Thyroid gland (tissue), 4 donors: Measurements from ENCODE around the gene RAB3IP. TPM values are rescaled to one million over a fixed set of nuclear protein-coding genes. Genes with fewer than 3 reads are reported as not detected.

Experiments used
- DNase-seq, 2 donors: peaks; one replicate each; pipeline ENCODE4 v3.0.0-alpha.2; 2019
- H3K27ac ChIP-seq, 3 donors: fragments of 200-600 bp; sonication (generic); 1 replicate in 2 of 3; 2 replicates in 1 of 3; pipeline ENCODE4 v1.5.1; 2016 to 2019; ENCODE audit warnings: mild to moderate bottlenecking in 1 of 3, moderate library complexity in 1 of 3
- H3K27me3 ChIP-seq: fragments of 200-600 bp; sonication (generic); one replicate; pipeline ENCODE4 v1.5.1; 2019
- H3K36me3 ChIP-seq, 2 donors: fragments of 200-600 bp; sonication (generic); one replicate each; pipeline ENCODE4 v1.5.1; 2016 to 2019
- H3K4me1 ChIP-seq, 2 donors: fragments of 200-600 bp; sonication (generic); one replicate each; pipeline ENCODE4 v1.5.1; 2017 to 2019
- H3K4me3 ChIP-seq, 3 donors: fragments of 200-600 bp; sonication (generic); replicated peaks in 1 of 3; 1 replicate in 2 of 3; 2 replicates in 1 of 3; pipeline ENCODE4 v1.5.1; 2016; ENCODE audit warnings: mild to moderate bottlenecking in 1 of 3
- H3K9me3 ChIP-seq: fragments of 200-600 bp; sonication (generic); one replicate; pipeline ENCODE4 v1.5.1; 2017
- CTCF ChIP-seq, 6 experiments: fragments of 200-600 bp in 3 of 6; fragments of 450-650 bp in 3 of 6; sonication (generic) in 3 of 6; IDR thresholded peaks; one replicate each; pipeline ENCODE4 v1.5.1; 2016 to 2019; ENCODE audit warnings: antibody characterized with exemption in 6 of 6, mild to moderate bottlenecking in 2 of 6, inconsistent platforms in 1 of 6, moderate library complexity in 1 of 6
- POLR2A ChIP-seq, 2 donors: fragments of 450-650 bp; IDR thresholded peaks; one replicate each; pipeline ENCODE4 v1.6.1; 2017; ENCODE audit warnings: antibody characterized with exemption in 2 of 2, mild to moderate bottlenecking in 2 of 2, moderate library complexity in 1 of 2
- WGBS, 2 donors: methylation state at CpG; one replicate each; pipeline ENCODE4 v1.1.5; 2017; 5-methylcytosine and 5-hydroxymethylcytosine counted together
- intact Hi-C: fragments of 100-400 bp; cut with DNase I; formaldehyde crosslinking; loops from one replicate; pipeline ENCODE4 v1.15.1; 2023
- total RNA-seq, 4 donors: library from RNA; depleted of rRNA; stranded (reverse); fragments of >200 nt; gene quantifications; one replicate each; pipeline ENCODE4 v1.2.3, GENCODE V29; 2016

The RAB3IP gene
- total RNA-seq, 4 donors from 2014 or later: 25.2 to 74.7 (median 34.7) TPM

- H3K27me3 ChIP-seq: no peaks in the 10 kb centered on the region
- H3K9me3 ChIP-seq: no peaks in the 10 kb centered on the region
- no peak for DNase-seq
These were observed 39.7 kb upstream of the RAB3IP start, which contains the start of gene BEST3 for GRCh38 chr12:69698769-69699540. BEST3 (minus strand) TSS chr12:69699303; CDS start chr12:69697798, 1,505 bp downstream.

DNA sequence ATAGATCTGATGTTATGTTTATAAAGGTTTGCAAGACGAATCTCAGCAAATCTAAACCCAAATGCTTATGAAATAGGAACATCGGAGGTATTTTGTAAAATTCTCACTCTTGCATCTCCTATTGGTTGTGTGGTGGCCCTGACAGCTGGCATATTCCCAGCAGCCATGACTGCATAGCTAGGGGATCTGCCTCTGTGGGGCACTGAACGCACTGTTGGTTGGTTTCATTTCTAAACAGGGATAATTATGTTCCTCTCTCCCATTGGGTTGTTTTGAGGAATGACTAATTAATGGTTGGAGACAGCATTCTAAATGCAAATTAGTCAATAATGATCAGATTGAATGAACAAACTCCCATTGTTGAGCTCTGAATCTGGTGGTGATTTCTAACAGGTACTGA lies 36.8 kb upstream of the RAB3IP start:
- no peak overlapping the region for H3K27ac ChIP-seq
- no peak overlapping the region for H3K4me3 ChIP-seq
- H3K36me3 ChIP-seq: no peaks in the 10 kb centered on the region
- intact Hi-C loops: no loop called here
- DNase-seq: no peak
- no peaks in the 10 kb centered on the region for H3K27me3 ChIP-seq
- 86 to 88% methylated on average over 3 of the region's 3 CpGs for WGBS, 2 donors
- no peaks in the 10 kb centered on the region for H3K4me1 ChIP-seq
- no peaks in the 10 kb centered on the region for H3K9me3 ChIP-seq
- TF ChIP-seq POLR2A (IDR thresholded peaks at IDR 0.05): no peak
- no peak for TF ChIP-seq CTCF (IDR thresholded peaks at IDR 0.05)

More at GRCh38 chr12:69698769-69699540, 39.7 kb upstream of the RAB3IP start, which contains the start of gene BEST3:
- intact Hi-C loops: no loop called here
- H3K27ac ChIP-seq: no peak within 1 kb of the TSS
- TF ChIP-seq POLR2A (IDR thresholded peaks at IDR 0.05) (no peak), CTCF (IDR thresholded peaks at IDR 0.05) (no peak)
- H3K4me3 ChIP-seq: no peak within 1 kb of the TSS
- no peaks in the 10 kb centered on the region for H3K36me3 ChIP-seq
- 88 to 90% methylated on average over 12 of the region's 12 CpGs for WGBS, 2 donors
- no peaks in the 10 kb centered on the region for H3K4me1 ChIP-seq

DNA sequence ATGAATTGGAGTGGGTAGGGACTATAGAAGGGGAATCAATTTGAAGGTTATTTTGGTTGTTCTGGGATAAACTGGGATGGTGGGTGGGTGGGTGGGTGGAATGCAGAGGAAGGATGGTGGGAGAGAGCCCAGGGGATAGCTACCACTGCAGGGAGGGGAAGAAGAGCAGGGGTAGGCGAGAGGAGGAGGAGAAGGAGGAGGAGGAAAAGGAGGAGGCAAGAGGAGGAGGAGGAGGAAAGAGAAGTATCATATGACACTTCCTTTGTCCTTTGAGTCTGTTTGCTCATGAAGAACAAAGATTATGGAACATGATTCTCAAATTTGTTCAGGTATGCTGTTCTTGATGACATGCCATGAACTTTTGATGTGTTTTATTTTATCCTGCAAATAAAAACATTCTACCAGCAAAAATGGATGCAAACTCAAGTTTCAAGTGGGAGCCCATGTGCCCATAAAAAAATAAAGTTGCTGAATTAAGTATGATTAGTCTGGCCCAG lies 35.5 kb upstream of the RAB3IP start:
- no peak for DNase-seq
- Histone ChIP-seq H3K9me3 (no peaks in the 10 kb centered on the region), H3K27me3 (no peaks in the 10 kb centered on the region), H3K4me3 (no peak overlapping the region), H3K36me3 (no peaks in the 10 kb centered on the region), H3K27ac (no peak overlapping the region), H3K4me1 (no peaks in the 10 kb centered on the region)
- 47 to 62% methylated on average over 1 of the region's 1 CpG for WGBS, 2 donors
- no peak for TF ChIP-seq POLR2A (IDR thresholded peaks at IDR 0.05)
- no peak for TF ChIP-seq CTCF (IDR thresholded peaks at IDR 0.05)
- intact Hi-C loops: no loop called here

DNA sequence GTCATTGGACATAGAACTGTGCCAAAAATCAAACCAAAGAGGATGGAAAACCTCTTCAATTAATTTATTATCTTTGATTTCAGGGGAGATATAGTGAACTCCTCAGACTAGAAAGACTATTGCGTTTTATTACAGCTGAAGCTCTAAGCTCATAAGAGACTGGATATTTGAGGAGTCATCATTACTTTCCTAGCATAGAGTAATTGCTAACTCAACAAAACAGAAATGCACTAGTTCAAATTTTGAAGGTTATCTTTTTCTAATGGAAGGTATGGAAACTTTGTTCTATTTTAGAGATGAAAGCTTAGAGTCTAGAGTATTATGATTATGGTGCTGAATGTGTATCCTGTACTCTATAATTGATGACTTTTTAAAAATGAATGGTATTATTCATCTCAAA lies 34.3 kb upstream of the RAB3IP start:
- intact Hi-C loops: no loop called here
- WGBS, 2 donors: 0% methylated on average over 1 of the region's 1 CpG

More for the DNA sequence above, 34.3 kb upstream of the RAB3IP start:
- no peak overlapping the region for H3K4me3 ChIP-seq
- no peaks in the 10 kb centered on the region for H3K9me3 ChIP-seq
- no peaks in the 10 kb centered on the region for H3K27me3 ChIP-seq
- no peaks in the 10 kb centered on the region for H3K36me3 ChIP-seq
- TF ChIP-seq CTCF (IDR thresholded peaks at IDR 0.05) (no peak), POLR2A (IDR thresholded peaks at IDR 0.05) (no peak)
- no peaks in the 10 kb centered on the region for H3K4me1 ChIP-seq
- no peak for DNase-seq
- H3K27ac ChIP-seq: no peak overlapping the region
